AG09319 (cell line): ENCODE data around the gene TYMP.

Source experiments
- DNase-seq: peaks from one replicate; pipeline ENCODE4 v3.0.0-alpha.2; 2010; ENCODE audit warnings: low read depth; ENCODE audit errors: extremely low read depth
- TF ChIP-seq, protein P1 (sequence below): IDR thresholded peaks from 2 replicates; pipeline ENCODE4 v1.5.1; 2011; ENCODE audit warnings: low read depth, mild to moderate bottlenecking, inconsistent platforms, low read length, moderate library complexity

The TYMP gene

DNA sequence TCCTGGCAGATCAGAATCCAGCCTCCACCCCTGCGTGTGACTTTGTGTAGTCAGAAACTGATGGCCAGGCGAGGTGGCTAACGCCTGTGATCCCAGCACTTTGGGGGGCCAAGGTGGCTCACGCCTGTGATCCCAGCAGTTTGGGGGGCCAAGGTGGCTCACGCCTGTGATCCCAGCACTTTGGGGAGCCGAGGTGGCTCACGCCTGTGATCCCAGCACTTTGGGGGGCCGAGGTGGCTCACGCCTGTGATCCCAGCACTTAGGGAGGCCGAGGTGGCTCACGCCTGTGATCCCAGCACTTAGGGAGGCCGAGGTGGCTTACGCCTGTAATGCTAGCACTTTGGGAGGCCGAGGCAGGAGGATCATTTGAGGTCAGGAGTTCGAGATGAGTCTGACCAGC lies 16.6 kb downstream of the TYMP start:
- TF ChIP-seq, protein P1, sequence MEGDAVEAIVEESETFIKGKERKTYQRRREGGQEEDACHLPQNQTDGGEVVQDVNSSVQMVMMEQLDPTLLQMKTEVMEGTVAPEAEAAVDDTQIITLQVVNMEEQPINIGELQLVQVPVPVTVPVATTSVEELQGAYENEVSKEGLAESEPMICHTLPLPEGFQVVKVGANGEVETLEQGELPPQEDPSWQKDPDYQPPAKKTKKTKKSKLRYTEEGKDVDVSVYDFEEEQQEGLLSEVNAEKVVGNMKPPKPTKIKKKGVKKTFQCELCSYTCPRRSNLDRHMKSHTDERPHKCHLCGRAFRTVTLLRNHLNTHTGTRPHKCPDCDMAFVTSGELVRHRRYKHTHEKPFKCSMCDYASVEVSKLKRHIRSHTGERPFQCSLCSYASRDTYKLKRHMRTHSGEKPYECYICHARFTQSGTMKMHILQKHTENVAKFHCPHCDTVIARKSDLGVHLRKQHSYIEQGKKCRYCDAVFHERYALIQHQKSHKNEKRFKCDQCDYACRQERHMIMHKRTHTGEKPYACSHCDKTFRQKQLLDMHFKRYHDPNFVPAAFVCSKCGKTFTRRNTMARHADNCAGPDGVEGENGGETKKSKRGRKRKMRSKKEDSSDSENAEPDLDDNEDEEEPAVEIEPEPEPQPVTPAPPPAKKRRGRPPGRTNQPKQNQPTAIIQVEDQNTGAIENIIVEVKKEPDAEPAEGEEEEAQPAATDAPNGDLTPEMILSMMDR: no peak
- no peak for DNase-seq

DNA sequence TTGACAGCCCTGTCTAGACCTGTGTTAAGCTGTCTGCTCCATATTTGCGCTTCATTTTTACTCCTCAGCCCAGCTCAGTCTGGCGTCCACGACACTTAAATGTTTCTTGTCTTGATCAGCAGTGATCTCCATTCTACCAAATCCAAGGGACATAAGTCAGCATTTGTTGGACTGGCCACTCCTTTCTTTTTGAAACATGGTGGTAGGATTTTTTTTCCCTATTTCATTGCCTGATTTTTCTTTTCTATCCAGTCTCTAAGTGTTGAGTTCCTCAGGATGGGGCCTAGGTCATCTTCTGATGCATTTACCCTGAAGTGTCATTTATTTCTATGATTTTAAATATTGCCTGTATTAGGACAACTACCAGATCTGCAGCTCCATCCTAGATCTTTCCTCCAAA lies 20.9 kb downstream of the TYMP start:
- DNase-seq: no peak
- TF ChIP-seq, protein P1: no peak

DNA sequence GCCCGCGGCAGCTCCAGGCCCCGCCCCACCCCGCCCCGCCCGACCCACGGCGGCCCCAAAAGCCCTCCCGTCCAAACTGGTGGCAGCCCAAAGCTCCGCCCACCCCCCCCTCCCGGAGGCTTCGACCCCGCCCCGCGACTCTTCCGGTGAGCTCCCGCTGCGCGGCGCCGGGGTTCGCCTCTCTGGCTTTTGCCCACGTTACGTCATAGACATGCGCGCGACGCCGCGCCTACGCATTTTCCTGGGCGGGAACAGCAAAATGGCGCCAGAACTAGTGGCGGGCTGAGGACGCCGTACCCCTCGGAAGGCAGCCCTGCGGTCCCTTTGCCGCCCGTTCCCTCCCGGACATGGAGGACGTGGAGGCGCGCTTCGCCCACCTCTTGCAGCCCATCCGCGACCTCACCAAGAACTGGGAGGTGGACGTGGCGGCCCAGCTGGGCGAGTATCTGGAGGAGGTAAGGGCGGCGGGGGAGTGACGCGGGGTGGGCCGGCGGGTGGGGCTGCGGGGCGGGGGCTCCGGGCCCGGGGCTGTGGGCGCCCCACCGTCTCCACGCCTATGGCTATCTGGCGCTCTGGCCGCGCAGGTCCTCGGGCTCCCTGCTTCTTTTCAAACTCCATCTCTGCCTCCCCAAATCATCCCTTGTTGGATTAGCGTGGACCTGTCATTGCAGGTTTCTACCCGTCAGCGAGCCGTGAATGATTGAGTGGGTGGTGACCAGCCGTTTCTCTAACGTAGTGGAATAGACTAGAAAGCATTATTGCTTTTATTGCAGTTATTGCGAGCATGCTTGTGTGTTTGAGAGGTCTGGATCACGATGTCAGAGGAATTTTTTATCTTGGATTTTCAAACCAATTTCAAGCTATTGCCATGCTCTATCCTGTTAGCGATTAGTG lies 21.6 kb downstream of the TYMP start, which contains the start of gene NCAPH2:
Gene NCAPH2, plus strand, starts transcription at position 234 of the 894 bp plus-strand sequence. Its CDS starts 114 bp downstream, at position 348.
- TF ChIP-seq, protein P1: no peak; the same call in 1 of the 2 replicates

DNA sequence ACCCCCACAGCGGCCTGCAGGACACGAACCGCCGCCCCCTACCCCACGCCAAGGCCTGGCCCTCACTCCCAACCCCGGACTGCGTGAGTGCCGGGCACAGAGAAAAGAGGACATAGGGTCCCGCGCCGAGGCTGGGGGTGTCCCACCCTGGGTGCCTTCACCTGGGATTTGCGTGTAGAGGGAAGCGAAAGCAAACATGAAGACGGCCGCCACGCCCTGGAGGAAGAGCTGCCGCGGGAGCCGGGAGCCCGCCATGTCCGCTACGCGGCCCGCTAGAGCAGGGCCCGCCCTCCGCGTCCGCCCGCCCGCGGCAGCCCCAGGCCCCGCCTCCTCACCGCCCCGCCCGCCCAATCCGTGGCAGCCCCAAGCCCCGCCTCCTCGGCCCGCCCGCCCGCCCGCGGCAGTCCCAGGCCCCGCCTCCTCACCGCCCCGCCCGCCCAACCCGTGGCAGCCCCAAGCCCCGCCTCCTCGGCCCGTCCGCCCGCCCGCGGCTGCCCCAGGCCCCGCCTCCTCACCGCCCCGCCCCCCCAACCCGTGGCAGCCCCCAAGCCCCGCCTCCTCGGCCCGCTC lies 22.3 kb downstream of the TYMP start, which contains the start of gene LMF2:
Gene LMF2, minus strand, starts transcription at position 282 of the 570 bp plus-strand sequence. Its CDS starts 27 bp downstream, at position 255.
- TF ChIP-seq, protein P1: no peak
- DNase-seq: no peak

More for the DNA sequence above, 21.6 kb downstream of the TYMP start, which contains the start of gene NCAPH2:
- DNase-seq: peak; percentile 92

DNA sequence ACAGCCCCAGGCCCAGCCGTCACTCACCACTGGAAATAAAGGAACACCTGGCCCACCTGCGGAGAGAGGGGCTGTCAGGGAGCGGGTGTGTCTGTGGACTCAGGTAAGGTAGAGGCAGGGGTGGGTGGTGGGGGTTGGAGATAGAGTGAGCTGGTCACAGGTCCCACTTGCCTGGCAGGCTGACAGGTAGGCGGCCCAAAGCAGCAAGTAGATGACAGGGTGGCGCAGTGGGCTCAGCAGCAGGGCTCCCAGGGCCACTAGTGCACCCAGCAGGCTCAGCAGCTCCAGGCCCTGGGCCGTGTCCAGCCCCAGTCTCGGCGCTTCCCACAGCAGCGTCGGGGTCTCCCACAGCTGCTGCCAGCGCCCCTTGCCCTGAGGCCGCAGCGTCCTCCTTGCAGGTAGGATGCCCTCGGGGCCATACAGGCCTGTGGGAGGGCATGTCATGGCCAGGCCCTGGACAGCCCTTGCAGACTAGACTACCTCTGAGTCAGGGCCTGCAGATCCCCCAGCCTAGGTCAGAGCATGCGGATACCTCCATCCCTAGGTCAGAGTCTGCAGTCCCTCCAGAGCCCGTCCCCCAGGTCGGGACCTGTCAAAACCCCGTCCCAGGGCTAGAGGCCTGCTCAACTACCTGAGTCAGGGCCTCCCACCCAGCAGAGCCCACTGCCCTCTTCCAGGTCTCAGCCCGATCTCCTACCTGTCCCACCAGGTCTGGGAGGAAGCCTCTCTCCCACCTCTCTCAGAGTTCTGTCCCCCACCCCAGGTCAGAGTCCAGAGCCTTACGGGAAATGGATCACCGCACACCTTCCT lies 23.0 kb downstream of the TYMP start:
- no peak for DNase-seq
- TF ChIP-seq, protein P1: no peak

DNA sequence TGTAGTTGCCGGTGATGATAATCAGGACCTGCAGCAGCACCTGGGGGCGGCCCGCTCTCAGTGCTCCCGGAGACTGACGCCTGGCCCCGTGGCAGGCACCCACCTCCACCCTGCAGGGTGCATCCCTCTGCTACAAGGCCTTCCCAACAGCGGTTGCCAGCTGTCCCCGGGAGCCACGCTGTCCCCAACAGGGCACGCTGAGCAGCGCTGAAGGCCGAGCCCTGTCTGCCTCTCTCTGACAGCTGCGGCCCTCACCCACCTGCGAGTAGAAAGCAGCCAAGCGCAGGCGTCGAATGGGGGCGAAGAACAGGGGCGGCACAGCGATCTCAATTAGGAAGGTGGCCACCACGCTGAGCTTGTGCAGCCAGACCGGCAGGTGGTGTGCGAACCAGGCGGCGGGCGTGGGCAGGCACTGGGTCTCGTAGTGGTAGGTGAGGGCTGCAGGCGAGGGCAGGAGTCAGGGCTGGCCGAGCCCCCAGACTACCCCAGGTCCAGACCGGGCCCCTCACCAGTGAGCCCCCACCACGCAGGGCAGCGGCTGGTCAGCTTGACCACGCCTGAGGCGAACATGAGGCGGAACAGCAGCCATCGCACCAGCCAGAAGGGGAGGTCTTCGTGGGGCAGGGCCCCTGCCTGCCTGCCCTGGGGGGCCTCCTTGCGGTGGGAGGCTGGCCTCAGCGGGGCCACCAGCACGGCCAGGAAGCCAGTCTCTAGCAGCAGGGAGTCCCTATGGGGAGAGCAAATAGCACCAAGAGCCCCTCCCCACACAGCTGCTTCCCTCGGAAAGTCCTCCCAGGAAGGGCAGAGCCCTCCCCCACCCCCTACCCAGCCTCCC lies 23.8 kb downstream of the TYMP start:
- no peak for DNase-seq
- TF ChIP-seq, protein P1: no peak
